GM12874 (cell line): Measurements from ENCODE around the gene PTH2.

ENCODE experiments used
- TF ChIP-seq, protein P1 (sequence below): IDR thresholded peaks from 2 replicates; pipeline ENCODE4 v1.5.1; 2011; ENCODE audit warnings: low read depth, mild to moderate bottlenecking, control low read depth, low read length, moderate library complexity; ENCODE audit not compliant: insufficient read depth

Gene PTH2

GRCh38 chr19:49443366-49444099 lies 20.3 kb upstream of the PTH2 start:
- TF ChIP-seq, protein P1, sequence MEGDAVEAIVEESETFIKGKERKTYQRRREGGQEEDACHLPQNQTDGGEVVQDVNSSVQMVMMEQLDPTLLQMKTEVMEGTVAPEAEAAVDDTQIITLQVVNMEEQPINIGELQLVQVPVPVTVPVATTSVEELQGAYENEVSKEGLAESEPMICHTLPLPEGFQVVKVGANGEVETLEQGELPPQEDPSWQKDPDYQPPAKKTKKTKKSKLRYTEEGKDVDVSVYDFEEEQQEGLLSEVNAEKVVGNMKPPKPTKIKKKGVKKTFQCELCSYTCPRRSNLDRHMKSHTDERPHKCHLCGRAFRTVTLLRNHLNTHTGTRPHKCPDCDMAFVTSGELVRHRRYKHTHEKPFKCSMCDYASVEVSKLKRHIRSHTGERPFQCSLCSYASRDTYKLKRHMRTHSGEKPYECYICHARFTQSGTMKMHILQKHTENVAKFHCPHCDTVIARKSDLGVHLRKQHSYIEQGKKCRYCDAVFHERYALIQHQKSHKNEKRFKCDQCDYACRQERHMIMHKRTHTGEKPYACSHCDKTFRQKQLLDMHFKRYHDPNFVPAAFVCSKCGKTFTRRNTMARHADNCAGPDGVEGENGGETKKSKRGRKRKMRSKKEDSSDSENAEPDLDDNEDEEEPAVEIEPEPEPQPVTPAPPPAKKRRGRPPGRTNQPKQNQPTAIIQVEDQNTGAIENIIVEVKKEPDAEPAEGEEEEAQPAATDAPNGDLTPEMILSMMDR = peak; percentile 92

DNA sequence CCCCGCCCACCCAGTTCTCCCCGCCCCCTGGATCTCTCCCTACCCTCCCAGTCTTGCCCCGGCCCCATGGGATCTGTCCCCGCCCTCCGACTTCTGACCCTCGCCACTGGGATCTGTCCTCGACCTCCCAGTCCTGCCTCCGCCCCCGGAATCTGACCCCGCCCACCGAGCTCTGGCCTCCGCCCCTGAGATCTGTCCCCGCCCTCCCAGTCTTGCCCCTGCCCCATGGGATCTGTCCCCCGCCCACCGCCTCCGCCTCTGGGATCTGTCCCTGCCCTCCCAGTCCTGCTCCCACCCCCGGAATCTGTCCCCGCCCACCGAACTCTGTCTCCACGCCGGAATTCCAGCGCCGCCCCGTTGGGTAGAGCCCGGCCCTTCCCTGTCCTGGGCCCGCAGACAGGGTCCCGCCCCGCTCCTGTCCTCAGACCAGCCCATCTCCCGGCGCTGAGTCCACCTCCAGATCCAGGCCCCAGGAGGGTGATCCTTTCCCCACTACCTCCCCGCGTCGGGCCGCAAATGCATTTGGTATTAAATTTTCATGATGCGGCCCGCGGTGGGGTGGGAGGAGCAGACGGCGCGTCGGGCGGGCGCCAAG lies 19.6 kb upstream of the PTH2 start:
- TF ChIP-seq, protein P1 = no peak

DNA sequence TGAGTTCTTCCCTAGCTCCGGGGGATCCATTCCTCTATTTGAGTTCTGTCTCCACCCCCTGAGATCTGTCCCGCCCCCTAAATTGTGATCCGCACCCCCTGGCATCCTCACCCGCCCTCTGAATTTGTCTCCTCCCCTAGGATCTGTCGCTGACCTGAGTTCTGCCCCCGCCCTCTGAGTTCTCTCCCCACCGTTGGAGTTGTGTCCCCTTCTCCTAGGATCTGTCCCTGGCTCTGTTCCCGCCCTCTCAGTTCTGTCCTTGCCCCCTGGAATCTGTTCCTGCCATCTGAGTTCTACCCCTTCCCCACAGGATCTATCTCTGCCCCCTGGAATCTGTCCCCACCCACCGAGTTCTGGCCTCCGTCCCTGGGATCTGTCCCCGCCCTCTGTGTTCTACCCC lies 19.1 kb upstream of the PTH2 start:
- TF ChIP-seq, protein P1 = no peak

GRCh38 chr19:49441960-49442350 lies 18.7 kb upstream of the PTH2 start:
- TF ChIP-seq, protein P1 = no peak

DNA sequence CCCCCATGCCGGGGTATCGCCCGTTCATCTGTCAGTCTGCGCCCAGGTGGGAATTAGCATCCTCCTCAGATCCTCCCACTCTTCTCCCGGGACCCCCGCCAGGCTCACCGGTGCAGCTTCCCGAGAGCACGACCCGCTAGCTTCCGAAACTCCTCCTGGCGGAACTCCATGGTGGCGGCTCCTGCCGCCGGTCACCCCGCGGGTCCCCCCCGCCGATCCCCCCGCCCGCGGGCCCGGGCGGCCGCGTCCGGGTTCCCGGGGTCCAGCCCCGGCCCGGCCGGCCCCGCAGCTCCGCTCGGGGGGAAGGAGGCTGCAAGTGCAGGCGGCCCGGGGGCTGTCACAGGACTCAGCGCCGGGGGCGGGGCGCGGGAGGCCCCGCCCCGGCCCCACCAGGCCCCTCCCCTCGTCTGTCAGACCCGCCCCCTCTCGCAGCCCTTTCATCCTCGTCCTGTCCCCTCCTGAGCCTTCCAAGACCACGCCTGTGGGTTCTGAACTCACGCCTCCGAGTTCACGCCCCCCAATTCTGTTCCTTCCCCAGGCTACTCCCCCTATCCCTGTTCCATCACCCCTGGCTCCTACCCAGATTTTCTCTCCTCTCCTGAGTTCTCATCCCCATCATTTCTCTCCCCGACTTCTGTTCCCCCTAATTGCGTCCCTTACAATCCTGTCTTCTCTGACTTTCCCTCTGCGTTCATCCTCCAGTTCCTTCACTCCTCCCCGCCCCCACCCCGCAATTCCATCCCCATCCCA lies 18.1 kb upstream of the PTH2 start, which contains the start of gene SLC17A7:
TSS of gene SLC17A7 (minus strand) at position 318 of the 750 bp plus-strand sequence. CDS start at position 170, 148 bp downstream.
- TF ChIP-seq, protein P1 = no peak

DNA sequence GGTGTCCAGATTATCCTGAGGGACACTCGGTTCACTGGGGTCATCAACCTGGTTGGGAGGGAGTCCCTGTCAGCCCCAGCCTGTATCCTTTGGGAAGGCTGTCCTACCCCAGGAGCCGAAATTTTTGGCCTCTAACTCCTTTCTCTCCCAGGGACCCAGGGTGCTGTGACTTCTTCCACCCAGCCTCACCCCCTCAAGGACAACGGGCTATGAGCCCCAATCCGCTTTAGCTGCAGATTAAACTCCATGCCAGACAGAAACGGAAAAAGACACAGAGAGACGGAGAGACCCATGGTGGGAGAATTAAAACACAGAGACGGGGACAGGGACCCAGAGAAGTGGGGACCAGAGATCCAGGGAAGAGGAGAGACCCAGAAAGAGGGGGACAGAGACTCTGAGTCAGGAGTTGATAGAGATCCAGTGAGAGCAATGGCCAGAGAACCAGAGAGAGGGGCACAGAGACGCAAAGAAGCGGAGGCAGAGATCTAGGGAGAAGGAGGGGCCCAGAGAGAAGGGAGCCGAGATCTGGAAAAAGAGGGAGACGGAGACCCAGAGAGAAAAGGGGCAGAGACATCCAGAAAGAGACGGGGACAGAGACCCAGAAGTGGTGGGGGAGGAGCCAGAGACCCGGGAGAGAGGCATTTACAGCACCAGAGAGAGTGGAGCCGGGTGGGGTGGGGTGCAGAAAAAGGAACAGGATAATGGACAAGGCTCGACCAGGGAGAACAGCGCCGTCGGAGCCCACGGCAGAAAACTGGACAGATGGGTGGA lies 17.4 kb upstream of the PTH2 start:
- TF ChIP-seq, protein P1 = no peak
